Measurements from ENCODE around the gene ERH.
"Not testable (repeated sequence)": the region's sequence is repeated elsewhere in the genome, so short reads cannot be mapped to it uniquely, and the experiment has no call there.

The ERH gene

DNA sequence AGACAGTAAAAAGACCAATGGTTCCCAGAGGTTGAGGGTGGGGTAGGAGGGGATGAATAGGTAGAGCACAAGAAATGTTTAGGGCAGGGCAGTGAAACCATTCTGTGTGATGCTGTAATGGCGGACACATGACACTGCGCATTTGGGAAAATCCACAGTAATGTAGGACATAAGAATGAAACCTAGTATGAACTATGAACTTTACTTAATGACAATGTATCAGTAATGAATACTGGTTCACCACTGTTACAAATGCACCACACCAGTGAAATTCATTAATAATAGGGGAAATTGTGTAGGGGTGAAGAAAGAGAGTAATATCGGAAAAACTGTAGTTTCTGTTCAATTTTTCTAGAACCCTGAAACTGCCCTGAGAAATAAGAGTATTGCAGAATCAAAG, 5.6 kb downstream of the ERH start:
- DNase-seq = no peak

DNA sequence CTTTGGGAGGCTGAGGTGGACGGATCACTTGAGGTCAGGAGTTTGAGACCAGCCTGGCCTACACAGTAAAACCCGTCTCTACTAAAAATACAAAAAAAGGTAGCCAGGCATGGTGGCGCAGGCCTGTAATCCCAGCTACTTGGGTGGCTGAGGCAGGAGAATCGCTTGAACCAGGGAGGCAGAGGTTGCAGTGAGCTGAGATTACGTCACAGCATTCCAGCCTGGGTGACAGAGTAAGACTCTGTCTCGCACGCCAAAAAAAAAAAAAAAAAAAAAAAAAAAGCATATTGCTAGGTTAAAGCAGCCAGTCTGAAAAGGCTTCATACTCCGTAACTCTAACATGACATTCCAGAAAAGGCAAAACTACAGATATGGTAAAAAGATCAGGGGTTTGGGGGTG, 6.7 kb downstream of the ERH start:
- DNase-seq = not testable (repeated sequence)

DNA sequence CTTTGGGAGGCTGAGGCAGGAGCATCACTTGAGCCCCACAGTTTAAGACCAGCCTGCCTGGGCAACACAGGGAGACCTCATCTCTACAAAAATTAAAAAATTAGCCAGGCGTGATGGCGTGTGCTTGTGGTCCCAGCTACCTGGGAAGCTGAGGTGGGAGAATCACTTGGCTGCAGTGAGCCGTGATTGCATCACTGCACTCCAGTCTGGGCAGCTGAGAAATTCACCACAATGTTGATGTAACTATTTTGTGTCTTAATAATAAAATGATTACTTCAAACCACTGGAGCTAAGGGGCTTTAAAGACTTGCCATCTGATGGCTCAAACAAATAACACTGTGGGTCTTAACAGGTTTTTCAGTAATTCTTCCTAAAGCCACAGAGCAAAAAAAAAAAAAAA, 10.8 kb downstream of the ERH start:
- no peak for DNase-seq

DNA sequence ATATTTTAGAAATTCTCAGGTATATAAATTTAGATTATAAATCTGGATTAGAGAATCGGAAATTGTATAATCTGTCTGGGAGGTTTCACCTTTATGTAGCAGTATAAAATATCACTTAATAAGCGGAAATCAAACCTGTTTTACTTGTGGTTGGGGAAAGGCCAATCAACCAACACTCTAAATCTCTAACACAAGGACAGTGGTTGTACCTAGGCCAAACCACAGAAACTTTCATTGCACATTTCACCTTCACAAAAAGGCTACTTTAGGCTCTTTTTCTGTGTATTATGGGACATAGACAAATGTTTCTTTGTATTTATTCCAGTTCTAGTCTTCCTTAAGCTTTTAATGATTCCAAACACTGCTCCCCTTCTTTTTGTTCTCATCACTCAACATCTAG, 19.8 kb downstream of the ERH start:
- DNase-seq = no peak

DNA sequence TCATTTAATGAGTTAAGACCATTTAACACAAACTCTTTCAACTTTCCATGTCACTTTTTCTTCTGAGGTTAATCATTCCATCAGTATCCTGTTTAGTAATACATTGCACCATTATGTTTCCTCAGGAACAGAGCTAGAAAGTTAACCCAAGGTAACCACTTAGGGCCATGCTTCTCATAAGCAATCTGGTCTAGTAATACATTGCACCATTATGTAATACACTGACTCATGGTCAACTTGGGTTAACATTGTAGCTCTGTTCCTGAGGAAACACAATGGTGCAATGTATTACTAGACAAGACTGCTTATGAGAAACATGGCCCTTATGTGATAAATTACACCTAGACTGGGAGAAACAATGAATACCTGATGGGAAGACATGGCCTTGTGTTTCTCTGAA, 21.7 kb downstream of the ERH start:
- DNase-seq = no peak

DNA sequence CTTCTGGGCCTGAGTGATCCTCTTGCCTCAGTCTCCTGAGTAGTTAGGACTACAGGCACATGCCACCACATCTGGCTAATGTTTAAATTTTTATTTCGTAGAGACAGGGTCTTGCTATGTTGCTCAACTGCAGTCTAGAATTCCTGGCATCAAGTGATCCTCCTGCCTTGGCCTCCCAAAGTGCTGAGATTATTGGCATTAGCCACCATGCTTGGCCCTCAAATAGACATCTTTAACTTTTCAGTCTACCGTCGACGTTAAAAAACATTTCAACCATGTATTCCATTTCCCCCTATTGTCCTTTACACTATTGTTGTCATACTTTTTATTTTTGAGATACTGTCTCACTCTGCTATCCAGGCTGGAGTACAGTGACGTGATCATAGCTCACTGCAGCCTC, 22.4 kb downstream of the ERH start:
- DNase-seq = no peak

DNA sequence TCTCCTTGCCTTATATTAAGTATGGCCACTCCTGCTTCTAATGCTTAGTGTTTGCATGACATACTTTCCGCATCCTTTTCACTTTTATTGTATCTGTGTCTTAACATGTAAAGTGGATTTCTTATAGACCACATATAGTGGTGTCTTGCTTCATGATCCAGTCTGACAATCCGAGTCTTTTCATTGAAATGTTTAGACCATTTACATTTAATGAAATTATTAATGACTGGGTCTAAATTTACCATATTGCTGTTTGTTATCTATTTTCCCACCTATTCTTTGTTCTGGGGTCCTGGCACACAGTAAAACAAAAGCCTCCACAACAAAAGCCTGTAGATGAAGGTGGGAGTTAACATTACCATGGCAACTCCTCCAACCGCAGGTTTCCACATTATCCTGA, 22.9 kb downstream of the ERH start:
- no peak for DNase-seq

DNA sequence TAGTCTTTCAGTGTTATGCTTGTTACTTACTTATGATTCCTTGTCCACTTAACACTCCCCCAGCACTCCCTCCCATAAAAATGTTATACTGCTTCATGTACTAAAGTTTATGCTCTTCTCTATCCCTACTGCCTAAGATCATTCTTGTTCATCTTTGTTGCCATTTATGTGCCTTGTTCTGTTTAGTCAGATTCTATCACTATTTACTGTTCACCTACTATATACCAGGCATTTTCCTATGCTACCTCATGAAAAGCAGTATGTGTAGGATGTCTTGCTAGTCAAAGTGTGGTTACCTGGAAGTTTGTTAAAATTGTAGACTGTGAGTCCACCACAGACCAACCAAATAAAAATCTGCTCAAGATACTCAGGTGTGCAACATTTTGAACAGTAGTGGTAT, 23.9 kb downstream of the ERH start:
- no peak for DNase-seq

DNA sequence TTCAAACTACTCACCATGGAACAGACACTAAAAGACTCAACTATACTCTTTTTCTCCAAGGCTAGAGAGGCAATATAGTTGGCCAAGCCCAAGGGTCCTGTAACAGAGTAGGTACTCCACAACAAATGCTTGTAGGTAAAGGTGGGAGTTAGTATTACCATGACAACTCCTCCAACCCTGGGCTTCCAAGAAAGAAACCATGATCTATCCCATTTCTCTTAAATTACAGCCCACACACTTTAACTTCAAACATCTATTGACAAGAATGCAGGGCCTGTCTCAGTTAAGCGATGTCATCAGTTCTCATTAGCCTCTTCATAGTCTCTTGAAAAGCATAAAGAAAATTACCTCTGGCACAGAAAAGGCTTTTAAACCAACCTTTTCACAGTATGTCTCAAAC, 25.0 kb downstream of the ERH start:
- DNase-seq = peak; percentile 92

DNA sequence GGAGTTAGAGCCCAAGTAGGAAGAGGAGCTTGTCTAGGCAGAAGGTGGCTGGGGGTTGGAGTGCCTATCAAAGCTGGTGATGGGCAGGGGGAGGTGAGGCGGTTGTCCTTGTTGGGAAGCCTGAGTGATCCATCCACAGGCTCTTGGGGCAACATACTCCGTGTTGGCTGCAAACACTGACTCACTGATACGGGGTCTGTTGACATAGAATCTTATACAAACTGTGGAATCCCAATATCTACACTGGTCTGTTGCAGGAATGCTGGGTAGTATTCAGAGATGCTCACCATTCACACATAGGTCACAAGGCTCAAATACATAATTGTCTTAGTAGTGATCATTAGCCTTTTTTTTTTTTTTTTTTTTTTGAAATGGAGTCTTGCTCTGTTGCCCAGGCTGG, 26.0 kb downstream of the ERH start:
- no peak for DNase-seq

DNA sequence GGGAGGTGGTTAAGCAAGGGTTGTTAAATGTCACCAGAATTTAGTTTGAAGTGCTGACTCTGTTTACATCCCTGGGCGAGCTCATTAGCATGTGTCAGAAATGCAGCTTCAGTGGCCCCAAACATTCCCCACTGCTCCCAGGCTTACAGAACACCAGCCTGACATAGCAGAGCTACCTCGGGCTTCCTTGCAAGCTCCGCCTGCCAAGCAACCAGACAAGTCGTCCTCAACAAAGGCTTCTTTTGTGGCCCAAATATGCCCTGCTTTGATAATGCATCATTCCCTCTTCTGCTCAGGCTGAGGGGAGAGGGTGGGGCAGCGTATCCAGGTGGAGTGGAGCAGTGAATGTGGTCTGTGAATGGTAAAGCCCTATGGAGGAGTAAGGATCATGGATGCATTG, 28.0 kb downstream of the ERH start:
- DNase-seq = no peak

DNA sequence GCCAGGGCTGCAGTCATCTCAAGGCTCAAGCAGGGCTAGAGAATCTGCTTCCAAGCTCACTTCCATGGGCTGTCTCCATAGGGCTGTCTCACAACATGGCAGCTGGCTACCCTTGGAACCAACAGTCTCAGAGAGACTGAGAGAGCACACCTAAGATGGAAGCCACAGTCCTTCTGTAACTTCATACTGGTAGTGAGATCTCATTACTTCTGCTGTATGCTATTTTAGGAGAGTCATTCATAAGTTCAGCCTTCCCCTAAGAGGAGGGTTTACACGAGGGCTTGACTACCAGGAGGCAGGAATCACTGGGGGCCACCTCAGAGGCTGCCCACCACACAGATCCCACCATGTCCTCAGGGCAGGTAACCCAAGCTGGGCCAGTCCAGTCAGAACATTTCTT, 29.7 kb downstream of the ERH start:
- DNase-seq = no peak

DNA sequence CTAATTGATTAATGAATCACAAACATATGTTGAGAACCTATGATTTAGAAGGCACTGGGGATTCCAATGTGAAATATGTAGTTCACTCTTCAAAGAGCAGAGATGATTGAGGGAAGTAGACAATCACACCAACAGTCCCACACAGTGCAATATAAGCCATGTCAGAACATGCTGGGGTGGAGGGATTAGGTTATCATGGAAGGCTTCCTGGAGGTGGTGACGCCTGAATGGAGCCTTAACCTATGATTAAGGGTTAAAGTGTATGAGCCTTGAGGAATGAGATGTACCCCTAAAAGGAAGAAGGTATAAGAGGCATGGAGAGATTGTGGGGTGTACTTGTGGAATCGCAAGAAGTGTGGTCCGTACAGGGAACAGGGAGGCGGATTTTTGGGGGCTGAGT, 31.3 kb downstream of the ERH start:
- no peak for DNase-seq

DNA sequence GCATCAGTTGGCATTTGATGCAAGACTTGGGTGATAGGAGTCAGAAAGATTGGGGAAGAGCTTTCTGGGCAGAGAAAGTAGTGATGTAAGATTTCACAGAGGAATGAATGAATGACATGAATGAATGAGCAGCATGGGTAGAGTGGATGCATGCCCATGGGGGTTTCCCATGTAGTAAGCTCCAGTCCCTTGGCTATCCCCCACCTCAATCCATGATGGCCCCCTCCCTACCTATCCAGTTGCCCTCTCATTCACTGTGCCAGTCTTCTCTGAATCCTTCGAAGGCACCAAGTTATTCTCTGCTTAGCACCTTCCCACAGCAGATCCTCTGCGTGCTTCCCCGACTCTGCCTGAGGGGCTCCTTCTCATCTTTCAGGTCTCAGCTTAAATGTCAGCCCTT, 32.0 kb downstream of the ERH start:
- DNase-seq = no peak

DNA sequence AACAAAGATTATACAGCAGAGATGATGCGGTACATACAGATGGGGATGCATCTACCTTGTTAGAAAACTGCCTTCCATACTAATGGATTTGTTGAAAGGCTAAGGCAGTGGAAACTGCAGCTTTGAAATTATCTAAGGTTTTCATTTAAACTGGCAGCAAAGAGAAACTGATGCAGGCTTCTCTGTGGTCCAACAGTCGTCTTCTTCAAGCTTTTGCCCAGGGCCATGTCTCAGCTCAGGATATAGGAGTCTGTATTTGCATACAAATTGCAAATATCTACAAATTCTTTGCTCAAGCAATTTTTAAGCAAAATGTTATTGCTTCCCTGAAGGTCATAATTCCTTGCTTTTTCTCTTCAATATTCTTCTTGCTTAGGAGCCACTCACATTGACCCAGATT, 33.7 kb downstream of the ERH start:
- DNase-seq = no peak

DNA sequence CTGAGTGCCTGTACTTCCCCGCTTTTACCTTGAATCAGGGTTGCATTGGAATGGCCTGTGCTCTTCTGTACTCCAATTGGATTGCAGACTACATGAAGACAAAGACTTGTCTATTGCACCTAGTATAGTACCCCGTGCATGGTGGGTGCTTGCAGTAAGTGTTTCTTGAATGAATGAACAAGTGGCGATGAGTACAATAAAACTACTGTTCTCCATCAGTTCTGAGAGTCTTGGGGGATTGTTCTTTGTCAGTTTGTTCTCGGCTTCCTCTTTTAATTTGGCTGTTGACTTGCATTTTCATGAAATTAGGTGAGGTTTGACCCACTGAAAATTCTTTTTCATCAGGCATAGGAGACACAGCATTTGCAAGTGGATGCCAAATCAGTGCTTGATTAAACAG, 34.1 kb downstream of the ERH start:
- DNase-seq = no peak

DNA sequence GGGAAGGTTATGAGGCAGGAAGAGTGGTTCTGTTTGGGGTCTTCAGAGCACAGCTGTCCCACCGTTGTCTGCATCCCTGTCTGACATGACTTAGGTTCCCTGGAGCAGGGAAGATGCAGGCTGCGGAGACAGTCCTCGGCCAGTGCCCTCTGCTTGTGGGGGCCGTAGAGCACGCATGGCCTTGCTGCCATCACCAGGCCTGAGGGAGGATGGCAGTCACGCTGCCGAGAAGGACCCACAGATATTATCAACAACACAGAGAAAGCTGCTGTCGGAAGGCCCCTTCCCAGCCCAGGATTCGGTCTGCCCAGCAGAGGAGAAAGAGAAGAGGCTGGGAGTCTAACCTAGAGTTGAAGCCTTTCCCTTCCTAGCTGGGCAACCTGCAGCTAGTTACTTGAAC, 35.0 kb downstream of the ERH start:
- no peak for DNase-seq

DNA sequence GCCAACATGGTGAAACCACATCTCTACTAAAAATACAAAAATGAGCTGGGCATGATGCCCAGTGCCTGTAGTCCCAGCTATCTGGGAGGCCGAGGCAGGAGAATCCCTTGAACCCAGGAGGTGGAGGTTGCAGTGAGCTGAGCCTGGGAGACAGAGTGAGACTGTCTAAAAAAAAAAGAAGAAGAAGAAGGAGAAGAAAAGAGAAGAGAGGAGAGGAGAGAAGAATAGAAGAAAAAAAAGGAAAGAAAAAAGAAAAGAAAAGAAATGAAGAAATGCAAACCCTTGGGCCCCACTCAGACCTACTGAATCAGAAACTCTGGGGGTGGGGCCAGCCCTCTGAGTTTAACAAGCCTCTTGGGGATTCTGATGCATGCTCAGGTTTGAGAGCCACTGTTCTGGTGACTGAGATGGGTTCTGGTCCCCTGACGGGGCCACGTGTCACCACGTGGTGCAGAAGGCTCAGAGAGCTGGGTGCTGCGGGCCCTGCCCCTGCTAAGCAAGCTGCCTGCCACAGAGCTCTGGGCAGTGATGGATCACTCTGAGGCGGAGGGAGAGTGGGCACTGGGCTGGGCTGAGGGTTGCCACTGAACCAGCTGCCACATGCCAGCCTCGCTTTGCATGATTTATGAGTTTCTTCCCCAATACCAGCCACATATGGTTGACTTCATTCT, 37.5 kb downstream of the ERH start:
- DNase-seq = peak; percentile 70

DNA sequence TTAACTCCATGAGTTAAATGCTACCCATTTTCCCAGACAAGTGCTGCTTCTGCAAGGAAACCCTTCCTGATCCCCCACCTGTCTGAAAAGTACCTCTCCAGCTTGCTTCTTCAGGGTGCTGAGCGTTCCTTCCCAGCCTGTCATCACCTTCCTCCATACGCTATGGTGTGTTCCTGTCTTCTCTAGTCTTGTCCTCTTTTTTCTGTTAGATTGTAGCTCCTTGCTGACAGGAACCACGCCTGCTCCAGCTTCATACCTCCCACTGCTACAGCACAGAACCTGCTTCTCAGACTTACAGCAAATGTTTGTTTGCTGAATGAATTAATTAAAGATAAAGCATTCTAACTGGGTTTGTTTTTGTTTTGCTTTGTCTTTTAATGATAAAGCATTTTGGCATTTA, 39.1 kb downstream of the ERH start:
- DNase-seq = no peak

DNA sequence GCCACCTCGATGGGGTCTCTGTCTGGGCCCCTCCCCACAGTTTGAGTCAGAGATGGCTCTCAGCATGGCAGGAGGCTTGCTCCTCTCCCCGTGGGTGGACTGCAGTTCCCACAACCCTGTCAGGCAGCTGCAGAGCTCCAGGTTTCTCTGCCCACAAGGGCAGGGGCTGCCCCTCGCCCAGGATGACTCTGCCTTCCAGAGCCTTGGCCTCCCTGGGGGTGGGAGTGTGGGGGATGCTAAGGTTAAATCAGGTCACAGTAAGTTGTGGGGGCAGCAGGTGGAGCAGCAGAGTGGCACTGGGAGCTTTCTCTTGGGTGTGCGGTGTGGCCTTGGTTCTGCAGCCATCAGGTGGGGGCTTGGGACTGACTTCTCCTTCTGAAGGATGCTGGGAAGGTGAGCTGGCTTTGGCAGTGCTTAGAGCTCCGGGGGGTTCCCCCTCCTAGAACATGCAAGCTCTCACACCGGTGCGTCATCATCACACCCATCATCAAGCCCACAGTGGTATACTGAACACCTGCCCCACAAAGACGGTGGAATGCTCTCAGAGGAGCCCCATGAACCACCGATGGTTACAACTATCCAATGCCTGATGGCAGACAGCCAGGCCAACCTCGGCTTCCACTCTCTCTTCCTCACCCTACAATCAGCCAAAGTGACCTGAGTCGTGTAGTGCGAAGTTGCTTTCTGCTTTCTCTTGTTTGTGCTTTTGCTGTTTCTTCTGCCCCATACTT, 39.7 kb downstream of the ERH start:
- DNase-seq = no peak

DNA sequence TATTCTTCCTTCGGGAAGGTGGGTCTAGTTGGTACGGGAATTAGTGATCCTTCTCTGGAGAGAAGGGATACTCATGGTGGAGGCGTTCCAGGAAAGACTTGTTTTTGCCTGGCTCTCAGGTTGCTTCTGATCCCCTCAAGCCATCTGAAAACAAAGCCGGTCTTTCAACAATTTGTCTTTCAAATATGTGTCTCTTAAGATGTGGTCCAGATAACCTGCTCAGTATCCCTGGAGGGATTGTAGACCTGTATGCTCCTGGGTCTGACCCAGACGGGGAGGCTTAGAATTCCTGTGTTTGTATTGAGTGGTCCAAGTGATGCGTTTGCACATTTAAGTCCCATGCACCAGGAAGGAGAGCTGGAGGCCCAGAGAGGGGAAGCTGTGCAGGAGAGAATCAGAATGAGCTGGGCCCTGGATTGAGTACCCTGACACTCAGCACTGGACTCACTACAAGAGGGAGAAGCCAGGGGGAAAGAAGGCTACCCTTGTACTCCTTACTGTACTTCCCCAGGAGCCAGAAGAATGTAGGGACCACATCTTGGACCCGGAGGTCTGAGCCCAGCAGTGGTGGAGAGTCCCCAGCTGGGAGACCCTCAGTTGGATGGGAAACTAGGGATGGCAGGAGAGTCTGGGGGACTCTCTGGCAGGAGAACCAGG, 40.4 kb downstream of the ERH start:
- no peak for DNase-seq

DNA sequence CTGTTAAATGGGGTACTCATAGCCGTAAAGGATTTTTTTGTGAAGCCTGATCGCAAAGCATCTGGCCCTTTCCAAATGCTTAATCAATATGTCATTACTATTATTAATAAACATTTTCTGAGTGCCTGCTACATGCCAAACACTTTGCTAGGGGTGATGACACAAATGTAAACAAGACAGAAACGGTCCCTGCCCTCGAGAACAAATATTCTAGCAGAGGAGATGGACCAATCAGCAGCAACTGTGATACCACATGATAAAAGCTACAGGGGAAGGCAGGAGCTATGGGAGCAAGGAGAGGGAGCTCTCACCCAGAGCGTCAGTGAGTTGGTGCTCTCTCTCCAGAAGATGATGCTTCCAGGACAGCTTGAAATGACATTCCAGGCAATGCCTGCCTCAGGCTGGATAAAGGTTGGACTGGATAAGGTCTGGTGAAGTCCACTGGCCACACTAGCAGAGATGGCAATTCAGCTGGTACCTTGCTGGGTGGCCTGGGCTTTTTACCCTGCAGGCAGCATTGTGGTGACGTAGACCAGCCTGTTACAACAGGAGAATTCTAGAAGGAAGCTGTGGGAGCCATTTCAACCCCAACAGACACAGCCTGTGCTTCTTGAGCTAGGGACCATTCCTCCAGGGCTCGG, 41.1 kb downstream of the ERH start:
- DNase-seq = no peak

DNA sequence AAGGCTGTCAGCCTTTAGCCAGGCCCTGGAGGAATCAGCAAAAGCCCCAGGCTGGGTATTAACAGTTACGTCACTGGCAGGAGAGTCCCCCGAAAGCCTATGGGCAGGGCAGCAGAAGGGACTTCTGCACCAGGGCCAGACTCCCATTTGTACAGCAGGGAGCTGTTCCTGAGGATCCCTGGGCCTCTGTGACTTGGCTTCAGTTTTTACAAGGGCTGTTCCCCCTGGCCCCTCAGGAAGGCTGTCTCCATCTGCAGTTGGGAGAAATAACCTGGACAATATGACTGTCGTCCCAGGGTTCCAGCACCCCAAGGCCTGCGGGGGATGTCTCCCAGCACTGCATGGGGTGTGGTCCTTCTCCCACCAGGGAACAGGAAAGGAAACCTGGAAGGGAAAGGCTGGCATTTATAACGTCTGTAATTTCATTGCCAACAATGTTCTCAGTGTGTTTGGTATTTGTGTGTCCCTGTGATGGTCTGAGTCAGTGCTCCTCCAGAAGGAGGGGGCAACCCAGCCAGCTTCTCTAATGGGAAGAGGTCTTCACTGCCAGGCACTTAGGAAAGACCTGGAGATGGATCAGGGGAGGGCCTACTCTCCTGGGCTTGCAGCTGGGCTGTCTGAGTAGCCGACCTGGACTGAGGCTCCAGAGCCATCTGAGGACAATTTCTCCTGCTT, 42.4 kb downstream of the ERH start:
- peak; percentile 49 for DNase-seq

All from NCI-H187 treated with DMSO at 0.1 percent for 48 hours (cell line).